ENCODE results near the gene DHX8.

- TF ChIP-seq RAD21 (IDR thresholded peaks at IDR 0.05; ENCODE audit: low read length) (no peak), CTCF (conservative IDR thresholded peaks at IDR 0.05; ENCODE audit: low read depth, low read length) (no peak), POLR2A (IDR thresholded peaks at IDR 0.05; ENCODE audit: low read depth, low read length) (no peak), SMC3 (IDR thresholded peaks at IDR 0.05; ENCODE audit: low read depth, low read length) (no peak), CHD1 (IDR thresholded peaks at IDR 0.05; ENCODE audit: low read depth, low read length) (no peak), BHLHE40 (IDR thresholded peaks at IDR 0.05; ENCODE audit: low read depth, low read length) (no peak), CEBPB (IDR thresholded peaks at IDR 0.05; ENCODE audit: low read depth, low read length) (no peak), USF2 (IDR thresholded peaks at IDR 0.05; ENCODE audit: low read depth, low read length) (no peak)
Measured at GRCh38 chr17:43453331-43453812, 30.4 kb upstream of the DHX8 start.
